Activated CD4-positive, alpha-beta T cell treated with anti-CD3 and anti-CD28 coated beads for 36 hours (primary cell): ENCODE data around the gene NFKBIB. TPM values are rescaled to one million over a fixed set of nuclear protein-coding genes. Genes with fewer than 3 reads are reported as not detected.

Experiments used
- ATAC-seq: fragments of 200-7000 bp; cut with Tn5 transposase; one replicate; pipeline ENCODE4 v1.10.0; 2021; ENCODE audit warnings: mild to moderate bottlenecking, moderate library complexity
- CTCF ChIA-PET: fragments of 350-600 bp; sonication (Branson Sonifier 250); formaldehyde crosslinking; loops from one replicate; lab custom pipeline; 2021; ENCODE audit warnings: antibody characterized with exemption; lab: Charles Lee
- POLR2A ChIA-PET: fragments of 350-600 bp; sonication (Branson Sonifier 250); formaldehyde crosslinking; loops from one replicate; lab custom pipeline; 2021; ENCODE audit warnings: antibody characterized with exemption, inconsistent platforms; lab: Charles Lee
- DNase-seq: peaks from one replicate; pipeline ENCODE4 v3.0.0-alpha.2; 2020
- H3K27ac Mint-ChIP-seq: one replicate; pipeline ENCODE4 v1.8.0; 2021; ENCODE audit warnings: mixed read lengths
- H3K27me3 Mint-ChIP-seq: one replicate; pipeline ENCODE4 v1.8.0; 2021; ENCODE audit warnings: mixed read lengths
- H3K36me3 Mint-ChIP-seq: one replicate; pipeline ENCODE4 v1.8.0; 2021; ENCODE audit warnings: low read depth, mixed read lengths
- H3K4me1 Mint-ChIP-seq: one replicate; pipeline ENCODE4 v1.8.0; 2021; ENCODE audit warnings: mixed read lengths
- H3K4me3 Mint-ChIP-seq: one replicate; pipeline ENCODE4 v1.8.0; 2021; ENCODE audit warnings: mild to moderate bottlenecking, moderate library complexity, mixed read lengths
- H3K9me3 Mint-ChIP-seq: one replicate; pipeline ENCODE4 v1.8.0; 2021; ENCODE audit warnings: low read depth, mixed read lengths
- intact Hi-C, 2 experiments: fragments of 100-400 bp; cut with DNase I in 1 of 2; cut with micrococcal nuclease in 1 of 2; formaldehyde crosslinking; loops; one replicate each; pipeline versions ENCODE4 v1.14.2 to v1.15.1; 2022 to 2024; cut with DNase I, micrococcal nuclease
- total RNA-seq, 2 experiments: library from RNA; stranded (reverse); gene quantifications; one replicate each; pipeline ENCODE4 v1.2.3, GENCODE V29; 2021

The NFKBIB gene
- total RNA-seq, 2 experiments from 2014 or later = 49.4 to 52.5 TPM

- no peak overlapping the region for H3K4me3 Mint-ChIP-seq
- intact Hi-C loops = no loop called here
- ChIA-PET CTCF (interaction anchor here (0.7 to 3.1 kb wide), 3 partner anchors 12 to 339 kb away, joined by 3 to 10 read pairs (median 3); partner anchors contain the start of genes MRPS12 and SARS2), POLR2A (no interaction called here)
- H3K27me3 Mint-ChIP-seq = no peaks in the 10 kb centered on the region
- H3K4me1 Mint-ChIP-seq = peaks cover 30% of the 10 kb centered on the region
- H3K36me3 Mint-ChIP-seq = peaks cover 48% of the 10 kb centered on the region
- ATAC-seq (no peak), DNase-seq (no peak)
- no peak overlapping the region for H3K27ac Mint-ChIP-seq
- no peaks in the 10 kb centered on the region for H3K9me3 Mint-ChIP-seq
Measured at GRCh38 chr19:38904581-38905539, 5.1 kb downstream of the NFKBIB start.

GRCh38 chr19:38905620-38906019 is 5.9 kb downstream of the NFKBIB start:
- DNase-seq = no peak
- no peak overlapping the region for H3K4me3 Mint-ChIP-seq
- H3K27ac Mint-ChIP-seq = no peak overlapping the region
- no peaks in the 10 kb centered on the region for H3K27me3 Mint-ChIP-seq
- ChIA-PET CTCF (interaction anchor here (1.1 to 3.1 kb wide), 2 partner anchors 11 to 25 kb away, joined by 3 to 10 read pairs; partner anchors contain the start of genes MRPS12 and SARS2), POLR2A (no interaction called here)
- H3K4me1 Mint-ChIP-seq = peaks cover 30% of the 10 kb centered on the region
- no peaks in the 10 kb centered on the region for H3K9me3 Mint-ChIP-seq
- ATAC-seq = no peak
- H3K36me3 Mint-ChIP-seq = peaks cover 49% of the 10 kb centered on the region
- intact Hi-C loops = no loop called here

GRCh38 chr19:38907227-38907626 is 7.5 kb downstream of the NFKBIB start:
- intact Hi-C loops = no loop called here
- peaks cover 18% of the 10 kb centered on the region for H3K4me1 Mint-ChIP-seq
- no peaks in the 10 kb centered on the region for H3K9me3 Mint-ChIP-seq
- ChIA-PET CTCF (interaction anchor here (0.7 to 3.1 kb wide), 2 partner anchors 23 to 49 kb away, joined by 4 to 10 read pairs; partner anchors contain the start of genes MRPS12 and SARS2), POLR2A (no interaction called here)
- DNase-seq (no peak), ATAC-seq (no peak)
- H3K36me3 Mint-ChIP-seq = peaks cover 43% of the 10 kb centered on the region
- no peaks in the 10 kb centered on the region for H3K27me3 Mint-ChIP-seq
- no peak overlapping the region for H3K4me3 Mint-ChIP-seq
- H3K27ac Mint-ChIP-seq = no peak overlapping the region

GRCh38 chr19:38907670-38908069 is 7.9 kb downstream of the NFKBIB start:
- ChIA-PET CTCF (interaction anchor here (0.7 to 2.1 kb wide), 2 partner anchors 23 to 49 kb away, joined by 4 to 8 read pairs; partner anchors contain the start of genes MRPS12 and SARS2), POLR2A (no interaction called here)
- Mint-ChIP-seq H3K4me1 (peaks cover 21% of the 10 kb centered on the region), H3K27me3 (no peaks in the 10 kb centered on the region), H3K27ac (no peak overlapping the region), H3K36me3 (peaks cover 43% of the 10 kb centered on the region), H3K9me3 (no peaks in the 10 kb centered on the region), H3K4me3 (no peak overlapping the region)
- no peak for ATAC-seq
- DNase-seq = no peak
- intact Hi-C loops = no loop called here

- DNase-seq (no peak), ATAC-seq (peak; percentile 12)
- Mint-ChIP-seq H3K27me3 (no peaks in the 10 kb centered on the region), H3K4me1 (peaks cover 18% of the 10 kb centered on the region), H3K9me3 (no peaks in the 10 kb centered on the region), H3K36me3 (peaks cover 39% of the 10 kb centered on the region), H3K4me3 (no peak overlapping the region), H3K27ac (no peak overlapping the region)
- intact Hi-C loops = no loop called here
- POLR2A ChIA-PET = no interaction called here
- CTCF ChIA-PET = interaction anchor here (1.0 to 2.1 kb wide), 2 partner anchors 21 to 22 kb away, joined by 4 to 8 read pairs; partner anchors contain the start of genes MRPS12 and SARS2
Measured at GRCh38 chr19:38908911-38909310, 9.1 kb downstream of the NFKBIB start.

- H3K9me3 Mint-ChIP-seq = no peaks in the 10 kb centered on the region
- no peak overlapping the region for H3K4me3 Mint-ChIP-seq
- ChIA-PET CTCF (no interaction called here), POLR2A (no interaction called here)
- intact Hi-C loops = no loop called here
- ATAC-seq (no peak), DNase-seq (no peak)
- H3K27me3 Mint-ChIP-seq = no peaks in the 10 kb centered on the region
- peaks cover 13% of the 10 kb centered on the region for H3K4me1 Mint-ChIP-seq
- H3K27ac Mint-ChIP-seq = no peak overlapping the region
- peaks cover 28% of the 10 kb centered on the region for H3K36me3 Mint-ChIP-seq
Measured at GRCh38 chr19:38910488-38910887, 10.7 kb downstream of the NFKBIB start.

- Mint-ChIP-seq H3K9me3 (no peaks in the 10 kb centered on the region), H3K36me3 (peaks cover 27% of the 10 kb centered on the region), H3K4me3 (no peak overlapping the region), H3K27ac (no peak overlapping the region), H3K4me1 (peaks cover 13% of the 10 kb centered on the region), H3K27me3 (no peaks in the 10 kb centered on the region)
- ChIA-PET CTCF (no interaction called here), POLR2A (no interaction called here)
- DNase-seq (no peak), ATAC-seq (no peak)
- intact Hi-C loops = no loop called here
Measured at GRCh38 chr19:38911388-38912001, 11.7 kb downstream of the NFKBIB start.

GRCh38 chr19:38912600-38913514 is 13.1 kb downstream of the NFKBIB start:
- no peaks in the 10 kb centered on the region for H3K9me3 Mint-ChIP-seq
- H3K27me3 Mint-ChIP-seq = no peaks in the 10 kb centered on the region
- DNase-seq (no peak), ATAC-seq (peak; percentile 28)
- intact Hi-C loops = no loop called here
- ChIA-PET POLR2A (interaction anchor here (0.5 to 0.6 kb wide), 2 partner anchors 13 to 482 kb away, joined by 3 to 5 read pairs; no protein-coding TSS in a partner anchor), CTCF (no interaction called here)
- H3K4me1 Mint-ChIP-seq = peaks cover 13% of the 10 kb centered on the region
- no peak overlapping the region for H3K4me3 Mint-ChIP-seq
- peaks cover 17% of the 10 kb centered on the region for H3K36me3 Mint-ChIP-seq
- H3K27ac Mint-ChIP-seq = no peak overlapping the region

GRCh38 chr19:38913958-38914357 is 14.2 kb downstream of the NFKBIB start:
- no peak overlapping the region for H3K27ac Mint-ChIP-seq
- H3K9me3 Mint-ChIP-seq = no peaks in the 10 kb centered on the region
- ChIA-PET POLR2A (no interaction called here), CTCF (interaction anchor here (1.9 kb wide), 1 partner anchor 17 kb away, joined by 5 read pairs; the partner anchor contains the start of genes MRPS12 and SARS2)
- ATAC-seq (no peak), DNase-seq (no peak)
- H3K4me3 Mint-ChIP-seq = no peak overlapping the region
- H3K36me3 Mint-ChIP-seq = peaks cover 10% of the 10 kb centered on the region
- intact Hi-C loops = no loop called here
- peaks cover 9% of the 10 kb centered on the region for H3K4me1 Mint-ChIP-seq
- no peaks in the 10 kb centered on the region for H3K27me3 Mint-ChIP-seq

GRCh38 chr19:38915329-38916321 is 15.9 kb downstream of the NFKBIB start:
- Mint-ChIP-seq H3K36me3 (peaks cover 6% of the 10 kb centered on the region), H3K9me3 (no peaks in the 10 kb centered on the region), H3K4me3 (no peak overlapping the region), H3K4me1 (peaks cover 7% of the 10 kb centered on the region), H3K27me3 (no peaks in the 10 kb centered on the region), H3K27ac (no peak overlapping the region)
- no peak for DNase-seq
- ChIA-PET CTCF (interaction anchor here (1.9 kb wide), 1 partner anchor 15 kb away, joined by 5 read pairs; the partner anchor contains the start of genes MRPS12 and SARS2), POLR2A (no interaction called here)
- ATAC-seq = no peak
- intact Hi-C loops = no loop called here
